GM19468 (cell line): Measurements from ENCODE around the gene DLG5.

Experiments
- ATAC-seq: cut with Tn5 transposase; IDR thresholded peaks from one replicate; pipeline ENCODE4 v1.9.1; 2021; ENCODE audit warnings: mild to moderate bottlenecking, moderate library complexity, moderate number of reproducible peaks; ENCODE audit not compliant: unreplicated experiment; ENCODE audit errors: extremely low read depth

DLG5 gene

DNA sequence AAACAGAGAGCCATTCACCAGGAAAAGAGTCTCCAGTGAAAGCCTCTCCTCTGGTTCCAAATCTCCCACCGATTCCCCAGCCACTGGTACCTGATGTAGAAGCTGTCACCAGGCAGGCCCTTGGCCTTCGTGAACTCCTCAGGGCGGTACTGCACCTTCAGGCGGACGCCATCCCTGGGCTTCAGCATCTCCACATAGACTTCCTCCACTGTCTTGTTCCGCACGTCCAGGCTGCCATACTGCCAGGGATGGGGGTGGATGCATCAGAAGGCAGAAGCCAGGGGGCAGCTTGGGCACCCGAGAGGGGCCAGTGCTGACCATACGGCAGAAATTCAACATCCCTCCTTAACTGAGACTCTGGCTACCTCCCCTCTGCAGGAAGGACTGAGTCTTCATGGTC is 118.8 kb downstream of the DLG5 start:
- no peak for ATAC-seq

GRCh38 chr10:77806511-77807157 is 119.9 kb downstream of the DLG5 start:
- no peak for ATAC-seq

GRCh38 chr10:77805676-77806075 is 120.9 kb downstream of the DLG5 start:
- no peak for ATAC-seq

GRCh38 chr10:77804371-77804770 is 122.2 kb downstream of the DLG5 start:
- ATAC-seq, result no peak

DNA sequence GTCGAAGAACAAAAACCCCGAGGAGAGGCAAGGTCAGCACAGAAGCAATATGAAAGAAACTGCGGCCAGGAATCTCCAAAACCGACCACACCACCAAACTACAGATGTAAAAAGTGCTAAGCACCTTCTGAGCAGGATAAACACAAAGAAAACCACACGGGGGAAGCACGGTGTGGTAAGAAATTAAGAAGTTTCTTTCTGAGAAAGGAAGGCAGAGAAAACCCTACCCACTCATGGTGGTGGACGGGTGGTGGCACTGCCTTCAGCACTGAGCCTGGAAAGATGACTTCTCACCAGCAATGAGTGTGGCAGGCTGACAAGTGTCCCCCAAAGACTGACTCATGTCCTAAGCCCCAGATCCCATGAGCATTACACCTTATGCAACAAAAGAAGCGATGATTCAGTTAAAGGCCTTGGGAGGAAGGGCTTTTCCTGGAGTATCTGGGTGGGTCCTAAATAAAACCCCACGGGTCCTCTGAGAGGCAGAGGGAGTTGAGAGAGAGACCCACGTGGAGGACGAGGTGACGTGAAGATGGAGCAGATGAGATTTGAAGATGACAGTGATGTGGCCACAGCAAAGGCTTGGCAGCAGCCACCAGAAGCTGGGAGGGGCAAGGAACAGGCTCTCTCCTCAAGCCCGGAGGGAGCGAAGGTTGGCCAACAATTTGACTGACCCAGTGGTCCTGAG is 124.9 kb downstream of the DLG5 start:
- no peak for ATAC-seq

GRCh38 chr10:77800738-77801266 is 125.8 kb downstream of the DLG5 start:
- ATAC-seq, result no peak

GRCh38 chr10:77800320-77800719 is 126.2 kb downstream of the DLG5 start:
- no peak for ATAC-seq

DNA sequence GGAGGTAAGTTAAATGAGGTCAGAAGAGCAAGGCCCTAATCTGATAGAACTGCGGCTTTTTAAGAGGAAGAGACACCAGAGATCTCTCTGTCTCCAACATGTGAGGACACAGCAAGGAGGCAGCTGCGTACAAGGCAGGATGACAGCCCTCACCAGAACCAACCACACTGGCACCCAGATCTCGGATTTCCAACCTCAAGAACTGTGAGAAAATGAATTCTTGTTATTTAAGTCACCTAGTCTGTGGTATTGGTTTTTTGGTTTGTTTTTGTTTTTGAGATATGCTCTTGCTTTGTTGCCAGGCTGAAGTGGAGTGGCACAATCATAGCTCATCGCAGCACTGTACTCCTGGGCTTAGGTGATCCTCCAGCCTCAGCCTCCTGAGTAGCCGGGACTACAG is 127.2 kb downstream of the DLG5 start:
- no peak for ATAC-seq

- no peak for ATAC-seq
Measured at GRCh38 chr10:77798940-77799339, 127.6 kb downstream of the DLG5 start.

DNA sequence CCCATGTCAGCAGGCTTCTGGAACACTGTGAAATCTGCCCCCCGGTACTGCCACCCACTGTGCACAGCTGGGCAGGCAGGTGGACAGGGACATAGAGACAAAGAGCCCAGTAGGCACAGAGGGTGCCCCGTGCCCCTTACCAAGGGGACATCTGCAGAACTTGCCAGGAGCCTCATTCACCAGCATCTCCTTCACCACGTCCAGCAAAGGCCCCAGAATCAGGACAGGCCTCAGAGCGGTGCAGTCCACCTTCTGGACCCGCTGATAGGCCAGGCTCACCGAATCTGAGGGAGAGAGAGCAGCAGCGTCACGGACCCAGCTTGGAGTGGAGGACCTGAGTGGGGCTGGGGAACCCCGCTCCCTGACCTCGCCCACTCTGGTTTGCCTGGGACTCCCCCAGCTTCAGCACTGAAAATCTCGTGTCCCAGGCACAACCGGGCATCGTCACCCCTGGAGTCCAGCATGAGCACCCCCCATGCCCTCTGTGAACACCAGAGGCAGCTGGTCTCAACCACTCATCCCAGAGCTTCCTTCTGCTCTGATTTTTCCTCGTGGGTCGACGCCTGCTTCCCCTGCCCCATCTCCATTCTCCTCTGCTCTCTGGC is 130.1 kb downstream of the DLG5 start:
- no peak for ATAC-seq

GRCh38 chr10:77795426-77796055 is 131.0 kb downstream of the DLG5 start:
- ATAC-seq, result no peak

DNA sequence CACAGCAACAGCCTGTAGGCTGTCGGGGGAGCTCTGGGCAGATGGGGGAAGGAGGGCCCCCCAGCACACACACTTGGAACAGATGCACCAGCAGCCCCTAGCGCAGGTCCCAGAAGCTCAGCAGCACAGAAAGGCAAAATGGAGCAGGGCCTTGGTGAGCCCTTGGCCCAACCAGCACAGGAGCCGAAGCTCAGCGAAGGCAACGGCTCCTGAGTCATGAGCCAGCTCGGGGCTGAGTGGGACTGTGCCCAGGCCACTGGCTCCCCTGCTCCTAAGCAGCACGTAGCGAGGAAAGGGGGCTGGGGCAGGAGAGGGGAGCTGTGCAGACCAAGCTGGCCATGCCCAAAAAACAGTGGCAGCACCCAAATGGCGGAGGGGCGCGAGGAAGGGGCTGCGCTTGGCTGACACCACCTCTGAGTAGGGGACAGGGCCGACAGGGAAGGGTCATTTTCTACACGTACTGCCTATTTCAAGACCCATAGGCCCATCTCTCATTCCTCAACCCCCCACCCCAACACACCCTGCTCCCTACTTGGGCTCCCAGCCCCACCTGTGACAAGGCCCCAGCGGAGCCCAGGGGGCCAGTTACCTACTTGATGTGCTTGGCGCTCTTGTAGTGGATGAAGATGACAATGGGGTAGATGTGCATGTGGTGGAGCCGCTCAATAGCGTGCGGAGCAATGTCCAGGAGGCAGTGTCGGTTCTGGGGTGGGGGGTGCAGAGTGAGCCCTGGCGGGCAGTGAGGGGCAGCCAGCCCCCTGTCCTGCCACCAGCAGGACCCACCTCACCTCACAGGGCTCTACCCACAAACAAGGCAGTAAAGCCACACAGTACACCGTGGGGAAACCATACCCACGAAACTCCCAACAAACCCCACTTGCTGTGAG is 132.1 kb downstream of the DLG5 start:
- no peak for ATAC-seq

DNA sequence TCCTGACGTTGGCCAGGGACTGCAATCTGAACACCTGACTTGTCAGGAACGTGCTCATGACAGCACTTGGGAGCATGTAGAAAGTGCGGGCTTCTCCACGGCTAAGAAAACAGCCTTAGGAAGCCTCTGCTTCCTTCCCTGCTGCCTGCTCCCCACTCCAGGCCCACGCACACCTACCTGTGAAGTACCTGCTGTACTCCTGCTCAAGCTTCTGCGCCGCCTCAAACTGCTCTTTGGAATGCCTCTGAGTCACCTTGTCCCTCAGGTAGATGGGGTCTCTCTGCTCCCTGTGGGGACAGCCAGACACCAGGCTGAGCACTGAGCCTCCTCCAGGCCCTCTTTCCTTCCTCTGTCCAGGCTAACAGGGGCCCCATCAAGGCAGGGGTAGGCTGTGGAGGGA is 132.7 kb downstream of the DLG5 start:
- ATAC-seq, result no peak

GRCh38 chr10:77792155-77792554 is 134.4 kb downstream of the DLG5 start:
- ATAC-seq, result no peak

GRCh38 chr10:77791506-77791905 is 135.0 kb downstream of the DLG5 start:
- no peak for ATAC-seq

GRCh38 chr10:77789861-77790260 is 136.7 kb downstream of the DLG5 start:
- no peak for ATAC-seq

GRCh38 chr10:77789016-77789415 is 137.5 kb downstream of the DLG5 start:
- no peak for ATAC-seq

- no peak for ATAC-seq
Measured at GRCh38 chr10:77788496-77789010, 138.0 kb downstream of the DLG5 start.

DNA sequence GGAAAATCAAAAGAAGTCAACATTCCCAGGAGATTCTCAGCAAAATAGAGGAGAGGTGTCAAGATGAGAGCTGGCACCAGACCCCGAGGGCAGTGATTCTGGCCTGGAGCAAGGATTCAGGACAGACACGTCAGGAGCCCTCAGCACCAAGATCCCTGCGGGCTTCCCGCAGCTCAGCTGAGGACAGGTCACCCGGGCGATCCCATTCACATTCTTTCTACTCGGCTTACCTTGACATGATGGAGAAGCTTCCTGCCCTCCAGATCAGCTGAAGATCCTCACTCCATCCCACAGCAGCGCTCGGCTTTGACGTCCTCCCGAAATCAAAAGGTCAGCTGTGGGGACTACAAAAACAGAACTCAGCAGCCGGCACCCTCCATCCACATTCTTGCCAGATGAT is 139.1 kb downstream of the DLG5 start:
- no peak for ATAC-seq

- no peak for ATAC-seq
Measured at GRCh38 chr10:77784856-77785255, 141.7 kb downstream of the DLG5 start.
